ENCODE data around the gene NCK2.

NCK2 gene

DNA sequence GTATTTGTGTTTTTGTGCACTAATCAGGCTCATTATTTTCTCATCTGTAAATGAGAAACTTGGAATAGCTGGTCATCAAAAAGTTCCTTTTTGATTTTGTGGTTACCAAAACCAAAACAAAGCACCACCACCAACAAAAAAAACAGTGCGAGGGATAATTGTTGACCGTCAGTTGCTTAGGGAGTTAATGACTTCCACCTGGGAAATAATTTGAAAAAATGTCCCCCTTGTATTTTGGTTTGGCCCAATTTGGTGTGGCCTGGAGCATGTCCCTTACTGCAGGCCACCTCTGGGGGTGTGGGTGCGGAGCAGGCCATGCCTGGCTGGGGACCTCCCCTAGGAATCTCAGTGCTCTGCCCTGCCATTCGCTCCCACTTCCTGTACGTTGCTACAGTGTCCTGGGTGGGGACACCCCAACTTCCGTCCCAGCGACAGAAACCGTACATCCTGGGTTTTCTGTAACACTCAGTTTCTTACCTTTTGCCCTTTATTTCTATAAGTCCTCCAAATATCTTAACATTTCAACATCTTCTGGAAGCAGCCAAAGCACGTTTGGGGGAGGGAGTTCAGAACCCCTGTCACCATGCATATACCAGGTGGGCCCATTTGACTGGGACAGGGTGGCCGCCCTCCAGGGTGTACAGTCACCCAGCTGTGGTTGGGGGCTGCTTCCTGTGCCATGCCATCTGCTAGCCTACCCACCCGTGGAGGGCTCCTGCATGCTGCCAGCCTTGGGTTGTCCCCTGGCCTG, 31.3 kb downstream of the NCK2 start:
- no peak for DNase-seq (ENCODE audit: low read depth in 2 of 2)

DNA sequence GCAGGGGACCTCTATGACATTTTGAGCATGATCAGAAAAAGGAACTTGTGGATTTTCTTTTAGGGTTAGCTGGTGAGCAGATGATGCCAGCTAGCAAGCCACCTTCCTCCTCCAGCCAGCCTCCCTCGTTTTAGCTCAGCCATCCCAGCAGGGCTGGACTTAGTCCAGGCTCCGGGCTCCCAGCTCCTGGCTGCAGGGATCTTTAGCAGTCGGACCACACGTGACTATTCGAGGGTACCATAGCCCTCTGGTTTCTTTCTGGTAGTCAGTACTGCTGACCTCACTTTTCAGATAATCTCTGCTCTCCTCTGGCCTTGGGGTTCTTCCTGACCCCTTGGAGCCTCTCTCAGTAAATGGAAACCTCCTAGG, 31.8 kb downstream of the NCK2 start:
- DNase-seq (ENCODE audit: low read depth in 2 of 2), result no peak

DNA sequence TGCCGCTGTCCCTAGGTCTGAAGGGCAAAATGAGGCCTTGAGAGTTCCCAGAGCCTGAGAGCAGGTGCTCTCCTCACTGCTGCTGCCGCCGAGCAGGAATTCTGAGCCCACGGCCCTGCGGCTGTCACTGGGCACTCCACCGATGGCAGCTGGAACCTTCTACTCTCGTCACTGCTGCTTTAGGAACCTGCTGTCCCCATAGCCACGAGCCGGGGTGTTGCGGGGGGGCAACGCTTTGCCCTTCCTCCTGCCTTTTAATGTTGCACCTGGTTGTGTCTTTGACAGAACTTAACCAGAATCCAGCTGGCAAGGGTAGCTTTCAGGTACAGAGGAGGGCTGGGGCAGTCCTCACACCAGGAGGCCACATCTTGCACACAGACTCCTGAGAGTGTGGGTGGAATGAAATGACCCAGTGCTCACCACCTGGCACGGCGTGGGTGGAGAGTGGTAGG, 32.3 kb downstream of the NCK2 start:
- DNase-seq (ENCODE audit: low read depth in 2 of 2), result no peak

DNA sequence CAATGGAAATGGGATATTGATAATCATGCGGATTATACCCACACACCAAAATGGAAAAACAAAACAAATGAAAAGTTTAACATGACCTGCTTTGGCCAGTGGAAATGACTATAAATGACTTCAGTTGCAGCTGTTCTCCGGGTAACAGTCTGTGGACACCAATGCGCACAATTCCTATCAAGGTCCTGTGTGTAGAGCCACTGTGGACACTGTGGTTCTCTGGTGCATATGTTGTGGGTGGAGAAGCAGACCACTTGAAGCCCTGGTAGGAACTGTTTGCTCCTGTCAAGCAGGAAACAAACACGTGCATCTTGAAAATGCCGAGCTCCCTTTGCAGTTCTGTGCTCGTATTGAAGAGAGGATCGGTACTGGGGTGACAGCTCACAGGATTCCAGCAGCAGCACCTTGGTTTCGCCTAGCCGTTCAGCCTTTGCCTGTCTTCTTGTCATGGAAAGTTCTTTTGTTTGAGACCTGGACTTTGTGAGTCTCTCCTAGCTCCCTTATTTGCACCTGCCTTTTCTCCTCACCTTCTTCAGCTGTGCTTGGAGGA, 32.9 kb downstream of the NCK2 start:
- no peak for DNase-seq (ENCODE audit: low read depth in 2 of 2)

DNA sequence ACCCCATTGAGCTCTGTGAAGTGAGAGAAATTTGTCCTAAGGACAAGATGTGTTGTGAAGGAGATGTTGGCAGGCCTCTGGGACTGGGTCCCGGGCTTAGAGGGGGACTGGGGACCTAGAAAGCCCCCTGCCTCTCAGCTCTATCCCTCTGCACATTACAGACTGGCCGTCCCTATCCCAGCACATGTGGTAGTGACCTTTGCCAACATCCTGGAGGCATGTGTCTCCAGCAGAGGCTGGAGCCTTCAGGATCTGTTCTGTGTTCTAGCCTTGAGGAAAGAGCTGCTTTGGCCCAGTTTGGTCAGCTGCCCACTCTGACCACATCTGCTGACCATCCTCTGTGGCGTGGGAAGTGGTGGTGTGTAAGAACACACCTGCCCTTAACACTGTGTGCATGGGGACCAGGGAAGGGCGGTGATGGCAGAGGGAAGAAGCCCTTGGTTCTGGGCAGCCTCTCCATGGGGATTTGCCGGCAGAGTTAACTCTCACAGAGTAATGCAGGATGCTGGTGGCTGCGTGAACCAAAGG, 33.4 kb downstream of the NCK2 start:
- DNase-seq (ENCODE audit: low read depth in 2 of 2), result no peak

DNA sequence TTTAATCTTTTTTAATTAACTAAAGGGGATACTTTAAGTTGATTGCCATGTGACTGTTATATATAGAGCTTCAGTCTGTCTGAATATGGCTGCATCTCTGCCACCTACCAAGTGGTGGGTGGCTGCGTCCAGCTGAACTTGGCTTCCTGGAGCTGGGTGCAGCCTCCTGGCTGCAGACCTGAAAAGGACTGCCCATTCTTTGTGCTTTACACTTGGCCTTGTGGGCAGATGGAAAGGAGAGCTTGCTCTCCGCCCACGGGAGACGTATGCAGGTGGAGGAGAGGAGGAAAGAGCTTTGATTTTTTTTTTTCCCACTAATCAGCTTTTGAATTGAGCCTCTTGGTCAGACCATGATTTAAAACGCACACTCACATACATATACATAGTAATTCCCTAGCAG, 34.7 kb downstream of the NCK2 start:
- no peak for DNase-seq (ENCODE audit: low read depth in 2 of 2)

DNA sequence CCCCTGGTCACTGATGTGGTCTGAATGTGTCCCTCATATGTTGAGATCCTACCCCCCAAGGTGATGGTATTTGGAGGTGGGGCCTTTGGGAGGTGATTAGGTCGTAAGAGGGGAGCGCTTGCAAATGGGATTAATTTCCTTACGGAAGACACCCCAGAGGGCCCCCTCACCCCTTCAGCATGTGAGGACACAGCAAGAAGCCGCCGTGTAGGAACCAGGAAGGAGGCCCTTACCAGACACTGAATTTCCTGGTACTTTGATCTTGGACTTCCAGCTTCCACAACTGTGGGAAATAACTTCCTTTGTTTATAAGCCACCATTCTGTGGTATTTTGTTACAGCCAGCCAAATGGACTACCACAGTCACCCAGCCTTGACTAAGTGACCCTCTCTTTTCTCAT, 35.9 kb downstream of the NCK2 start:
- no peak for DNase-seq (ENCODE audit: low read depth in 2 of 2)

DNA sequence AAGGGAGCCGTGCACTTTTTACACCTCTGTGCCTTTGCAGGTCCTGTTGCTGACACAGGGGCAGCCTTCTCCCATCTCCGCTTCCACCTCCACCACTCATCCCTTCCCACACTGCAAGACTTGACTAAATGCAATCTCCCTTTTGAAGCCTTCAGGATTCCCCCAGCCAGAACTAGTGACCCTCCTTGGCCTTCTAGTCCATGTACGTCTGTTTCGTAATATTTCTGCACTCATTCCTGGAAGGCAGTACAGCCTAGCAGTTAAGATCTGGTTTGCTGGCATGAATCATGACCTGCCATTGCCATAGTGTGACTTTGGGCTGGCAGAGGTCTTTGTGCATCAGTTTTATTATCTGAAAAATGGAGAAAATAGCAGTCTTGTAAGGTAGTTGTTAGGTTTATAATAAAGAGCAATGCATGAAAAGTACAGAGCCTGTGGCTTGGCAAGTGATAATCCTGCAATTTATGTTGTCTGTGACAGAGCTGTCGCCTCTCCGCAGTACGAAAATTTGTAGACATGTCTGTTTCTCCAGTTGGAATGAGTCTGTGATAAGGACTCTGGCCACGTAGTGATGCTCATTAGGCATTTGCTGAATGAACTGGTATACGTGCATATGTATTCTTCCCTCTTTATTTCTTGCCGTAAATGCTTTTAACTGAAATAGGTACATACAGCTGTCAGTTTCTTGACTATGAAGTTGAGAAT, 36.7 kb downstream of the NCK2 start:
- no peak for DNase-seq (ENCODE audit: low read depth in 2 of 2)

DNA sequence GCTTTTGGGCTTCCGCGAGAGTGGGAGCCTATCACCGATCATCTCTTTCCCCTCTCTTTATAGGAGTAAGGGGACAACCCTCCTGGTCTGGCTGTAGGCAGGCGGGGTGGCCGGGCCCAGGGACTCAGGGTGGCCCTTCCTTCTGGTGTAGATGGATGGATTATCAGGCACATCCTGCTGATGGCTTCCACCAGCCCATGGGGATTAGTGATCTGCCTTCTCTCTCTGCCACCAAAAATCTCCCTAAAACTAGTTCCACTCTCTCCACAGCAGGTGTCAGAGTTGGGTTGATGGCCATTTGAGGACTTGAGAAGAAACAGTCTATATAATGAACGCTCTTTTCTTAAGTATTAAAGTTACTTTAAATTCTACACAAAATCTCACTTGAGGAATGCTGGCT, 37.4 kb downstream of the NCK2 start:
- DNase-seq (ENCODE audit: low read depth in 2 of 2), result no peak

DNA sequence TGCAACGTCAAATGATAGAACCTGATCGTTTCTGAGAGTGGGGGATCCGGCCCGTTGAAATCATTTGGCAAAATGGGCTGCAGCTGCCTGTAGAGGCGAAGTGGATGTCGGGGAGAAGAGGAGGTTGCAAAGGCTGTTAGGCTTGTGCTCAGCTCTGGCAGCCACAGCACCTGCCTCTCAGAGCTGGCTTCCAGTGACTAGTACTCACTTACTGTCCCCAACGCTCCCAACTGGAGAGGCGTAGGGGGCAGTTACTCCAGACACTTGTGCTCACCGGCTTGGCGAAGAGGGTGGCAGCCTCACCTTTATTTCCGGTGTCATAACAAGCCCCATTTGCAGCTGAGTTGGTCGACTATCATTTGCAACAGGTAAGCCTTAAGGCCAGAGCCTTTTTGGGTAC, 37.9 kb downstream of the NCK2 start:
- no peak for DNase-seq (ENCODE audit: low read depth in 2 of 2)

DNA sequence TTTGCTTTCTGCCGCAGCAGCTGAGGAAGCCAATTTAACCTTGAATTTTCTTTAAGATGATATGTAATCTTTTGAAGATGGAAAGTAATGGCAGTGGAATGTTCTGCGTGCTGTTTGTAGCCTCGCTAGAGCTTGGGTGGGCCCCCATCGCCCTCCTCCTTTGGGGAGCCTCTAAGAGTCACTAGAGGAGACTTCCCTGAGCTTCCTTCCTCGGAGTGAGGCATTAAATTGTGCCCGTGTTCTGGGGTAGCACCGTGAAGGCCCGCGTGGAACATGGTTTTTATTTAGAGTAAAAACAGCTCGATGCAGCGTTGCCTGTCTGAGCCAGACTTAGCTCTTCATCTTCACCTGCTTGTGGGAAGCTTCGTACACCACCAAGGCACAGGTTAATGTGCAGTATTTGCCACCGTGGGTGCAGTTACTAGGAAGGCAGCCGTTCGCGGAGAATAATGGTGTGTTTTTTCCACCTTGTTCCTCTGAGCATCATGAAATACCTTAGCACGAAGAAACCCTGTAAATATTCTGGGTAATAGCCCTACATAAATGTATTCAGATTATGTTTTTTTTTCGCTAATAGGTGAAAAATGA, 38.5 kb downstream of the NCK2 start:
- DNase-seq (ENCODE audit: low read depth in 2 of 2), result no peak

DNA sequence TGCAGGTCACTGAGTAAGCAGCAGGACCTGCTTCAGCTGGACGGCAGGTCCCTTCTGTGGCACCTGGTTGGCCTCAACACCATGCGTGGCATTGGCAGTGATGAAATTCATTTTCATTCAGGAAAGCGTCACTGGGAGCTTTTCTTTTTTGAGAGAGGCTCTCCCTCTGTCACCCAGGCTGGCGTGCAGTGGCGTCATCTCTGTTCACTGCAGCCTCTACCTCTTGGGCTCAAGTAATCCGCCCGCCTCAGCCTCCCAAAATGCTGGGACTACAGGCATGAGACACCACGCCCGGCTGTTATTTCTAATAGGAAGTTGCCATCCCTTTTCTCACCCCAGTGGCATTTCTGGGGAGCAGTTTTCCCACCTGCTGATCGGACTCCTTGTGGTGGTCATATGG, 39.3 kb downstream of the NCK2 start:
- no peak for DNase-seq (ENCODE audit: low read depth in 2 of 2)

DNA sequence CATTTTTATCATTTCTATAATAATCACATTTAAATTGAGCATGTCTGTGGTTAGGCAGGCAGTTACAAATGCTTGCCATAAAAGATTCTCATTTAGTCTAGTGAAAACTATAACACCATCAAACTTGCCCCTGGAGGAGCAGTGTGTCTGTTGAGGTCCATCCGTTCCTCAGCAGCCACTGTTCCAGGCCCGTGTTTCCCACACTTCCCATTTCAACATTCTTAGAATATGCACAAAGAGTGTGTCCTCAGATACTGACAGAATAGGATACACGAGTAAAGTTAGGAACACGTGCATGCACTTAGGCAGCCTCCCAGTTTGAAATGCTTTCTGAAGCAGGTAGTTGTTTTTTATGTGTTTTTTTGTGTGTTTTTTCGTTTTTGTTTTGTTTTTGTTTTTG, 39.9 kb downstream of the NCK2 start:
- DNase-seq (ENCODE audit: low read depth in 2 of 2), result no peak

DNA sequence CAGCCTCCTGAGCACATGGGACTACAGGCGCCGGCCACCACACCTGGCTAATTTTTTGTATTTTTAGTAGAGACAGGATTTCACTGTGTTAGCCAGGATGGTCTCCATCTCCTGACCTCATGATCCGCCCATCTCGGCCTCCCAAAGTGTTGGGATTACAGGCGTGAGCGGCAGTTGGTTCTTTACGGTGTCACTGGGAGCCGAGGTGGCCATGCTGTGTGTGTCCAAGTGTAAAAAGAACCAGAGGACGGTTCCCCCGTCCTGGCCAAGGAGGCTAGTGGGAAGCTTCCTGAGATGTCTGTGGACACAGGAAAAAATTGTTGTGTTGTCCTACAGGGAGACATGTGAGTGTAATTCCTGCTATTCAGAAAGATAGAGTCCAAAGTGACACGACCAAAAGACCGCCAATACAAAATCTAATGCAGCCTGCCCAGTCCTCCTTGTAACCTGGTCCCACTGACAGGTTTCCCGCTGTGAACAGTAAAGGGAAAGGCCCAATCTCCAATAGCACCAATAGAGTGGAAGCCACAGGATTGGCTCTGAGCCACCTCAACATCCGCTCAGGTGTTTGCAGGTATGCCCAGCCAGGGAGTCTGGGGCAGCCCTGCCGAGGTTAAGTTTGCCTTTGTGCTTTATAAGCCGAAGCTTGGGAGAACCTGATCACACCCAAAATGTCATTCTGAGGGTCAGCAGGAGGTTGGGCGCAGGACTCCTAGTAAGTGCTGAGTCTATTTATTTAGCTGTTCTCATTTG, 40.6 kb downstream of the NCK2 start:
- DNase-seq (ENCODE audit: low read depth in 2 of 2), result no peak

DNA sequence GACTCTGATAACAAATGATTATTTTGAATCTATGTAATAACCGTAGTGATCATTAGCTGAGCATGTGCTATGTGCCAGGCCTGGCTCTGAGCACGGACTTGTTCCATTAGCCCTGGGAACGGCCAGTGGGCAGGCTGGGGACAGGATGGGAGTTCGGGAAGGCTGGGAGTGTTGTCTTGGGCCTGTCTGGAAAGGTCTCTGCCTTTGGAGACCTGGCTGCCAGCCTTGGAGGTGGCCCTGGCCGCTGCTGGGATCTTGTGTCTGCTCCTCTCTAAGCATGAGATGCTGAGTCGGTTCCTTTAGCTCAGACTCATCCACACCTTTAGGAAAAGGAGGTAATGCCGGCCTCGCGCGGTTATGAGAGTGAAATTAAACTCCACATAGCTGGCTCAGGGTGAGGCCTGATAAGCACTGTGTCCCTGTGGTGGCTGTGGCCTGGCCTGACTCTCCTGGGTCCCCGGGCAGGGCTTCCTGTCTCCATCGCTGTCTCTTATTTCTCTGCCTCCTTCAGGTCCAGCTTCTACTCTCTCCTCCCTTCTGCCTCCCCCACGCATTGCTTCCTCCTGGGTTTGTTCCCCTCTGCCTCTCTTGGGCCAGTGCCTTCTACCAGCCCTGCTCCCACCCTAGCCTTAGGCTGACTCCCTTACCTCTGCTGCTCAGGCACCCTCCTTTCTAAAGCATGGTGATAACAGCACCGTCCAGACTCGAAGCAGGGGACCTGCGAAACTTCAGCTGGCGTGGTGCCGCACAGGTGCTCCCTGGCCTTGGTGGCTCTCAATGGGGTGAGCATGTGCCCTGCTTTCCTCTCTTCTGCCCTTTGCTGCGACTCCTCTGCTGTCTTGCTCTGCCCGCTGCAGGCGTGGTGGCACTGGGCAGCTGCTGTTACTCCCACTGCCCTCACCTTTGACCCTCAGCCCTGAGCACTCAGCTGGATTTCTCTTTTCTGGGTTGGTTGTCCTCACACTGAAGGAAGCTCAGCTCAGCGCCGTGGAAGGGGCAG, 41.8 kb downstream of the NCK2 start:
- DNase-seq (ENCODE audit: low read depth in 2 of 2), result no peak

DNA sequence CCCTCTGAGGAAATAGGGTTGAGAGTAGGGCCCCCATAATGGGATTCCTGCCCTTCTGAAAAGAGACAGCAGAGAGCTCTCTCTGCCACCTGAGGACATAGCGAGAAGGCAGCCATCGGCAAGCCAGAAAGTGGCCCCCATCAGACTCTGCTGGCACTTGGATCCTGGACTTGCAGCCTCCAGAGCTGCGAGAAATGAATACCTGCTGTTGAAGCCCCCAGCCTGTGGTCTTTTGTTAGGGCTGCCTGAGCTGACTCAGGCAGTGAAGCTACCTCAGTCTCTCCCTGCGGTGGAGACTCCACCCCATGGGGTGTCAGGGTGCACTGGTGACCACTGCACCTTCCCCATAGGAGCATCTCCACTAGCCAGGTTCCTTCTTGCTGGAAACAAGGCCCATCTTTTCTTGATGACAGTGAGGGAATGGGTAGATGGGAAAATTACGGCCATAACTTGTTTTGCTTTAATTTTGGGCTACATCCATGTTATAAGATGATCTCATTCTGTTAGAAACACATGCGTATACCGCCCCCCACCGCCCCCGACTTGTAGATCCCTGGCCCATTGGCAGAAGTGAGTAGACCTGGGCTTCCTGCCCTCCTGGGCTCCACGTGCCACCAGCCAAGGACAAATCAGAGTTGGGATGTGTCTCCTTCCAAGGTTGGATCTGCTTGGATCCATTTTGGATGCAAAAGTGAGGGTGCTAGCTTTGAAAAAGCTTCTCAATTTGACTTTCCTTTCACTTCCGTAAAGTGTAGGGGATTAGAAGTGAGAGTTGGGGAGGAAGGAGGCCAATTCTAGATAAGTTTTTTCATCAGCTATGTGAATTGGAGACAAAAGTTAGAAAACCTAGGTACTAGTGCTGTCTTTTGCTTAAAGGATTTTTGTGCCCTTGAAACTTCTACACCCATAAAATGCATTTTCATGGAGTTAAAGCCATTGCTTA, 42.9 kb downstream of the NCK2 start:
- no peak for DNase-seq (ENCODE audit: low read depth in 2 of 2)

DNA sequence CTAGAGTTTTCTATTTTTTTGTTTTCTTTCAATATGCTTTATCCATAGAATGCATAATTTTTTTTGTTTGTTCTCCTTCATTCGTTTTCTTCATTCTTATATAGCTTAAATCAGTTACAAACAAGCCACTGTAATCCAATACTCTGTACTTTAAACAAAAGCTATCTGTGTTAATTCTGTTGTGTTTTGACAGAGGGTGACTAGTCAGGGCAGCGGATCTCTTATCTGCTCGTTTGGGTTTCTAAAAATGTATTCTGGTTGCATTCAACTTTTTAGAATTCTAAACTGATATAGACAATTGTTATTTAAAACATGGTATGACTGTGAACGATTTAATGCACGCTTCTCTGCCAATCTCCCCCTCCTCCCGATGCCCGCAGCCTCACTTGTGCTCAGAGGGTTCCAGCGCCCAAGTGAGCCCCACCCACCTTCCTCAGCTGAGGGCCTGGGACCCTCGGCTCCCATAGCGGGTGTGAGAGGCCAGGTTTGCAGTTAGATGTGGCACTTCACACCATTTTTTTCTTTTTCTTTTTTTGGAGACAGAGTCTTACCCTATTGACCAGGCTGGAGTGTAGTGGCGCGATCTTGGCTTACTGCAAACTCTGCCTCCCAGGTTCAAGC, 44.1 kb downstream of the NCK2 start:
- no peak for DNase-seq (ENCODE audit: low read depth in 2 of 2)

DNA sequence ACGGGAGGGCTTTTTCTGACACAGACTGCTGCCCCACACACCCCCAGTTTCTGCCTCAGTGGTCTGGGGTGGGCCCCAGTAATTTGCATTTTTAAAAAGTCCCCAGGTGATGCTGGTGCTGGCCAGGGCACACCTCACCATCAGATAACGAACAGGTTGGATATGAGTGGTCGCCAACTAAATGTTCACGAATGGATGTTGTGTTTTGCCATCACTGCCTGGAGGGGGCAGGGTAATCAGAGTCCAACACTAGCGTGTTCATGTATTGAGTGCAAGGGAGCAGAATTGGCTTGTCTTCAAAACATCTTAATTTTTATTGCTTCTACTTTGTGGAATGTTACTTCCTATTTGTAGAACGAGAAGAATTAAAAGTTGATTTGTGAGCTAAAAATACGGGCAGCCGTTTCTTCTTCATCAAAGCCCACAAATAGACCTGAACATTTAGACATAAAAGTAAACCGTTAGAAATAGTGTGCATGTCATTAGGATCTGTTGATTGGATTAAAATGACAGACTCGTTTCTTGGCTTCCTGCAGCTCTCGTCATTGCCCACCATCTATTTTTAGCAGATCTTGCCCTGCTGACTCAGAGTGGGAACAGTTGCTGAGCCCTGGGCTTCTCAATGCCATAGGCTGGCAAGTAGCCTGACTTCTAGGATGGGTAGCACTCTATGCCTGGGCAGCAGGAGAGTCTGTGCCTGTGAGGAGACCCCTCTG, 45.2 kb downstream of the NCK2 start:
- no peak for DNase-seq (ENCODE audit: low read depth in 2 of 2)
